GM12892 (cell line): Measurements from ENCODE around the gene ZNF814.

Source experiments
- POLR2AphosphoS5 ChIP-seq: IDR thresholded peaks from 2 replicates; pipeline ENCODE4 v1.6.1; 2011; ENCODE audit warnings: low read depth, low read length, control low read depth
- TAF1 ChIP-seq: IDR thresholded peaks from 2 replicates; pipeline ENCODE4 v1.6.1; 2011; ENCODE audit warnings: low read depth, mild to moderate bottlenecking, control low read depth, low read length, borderline replicate concordance

DNA sequence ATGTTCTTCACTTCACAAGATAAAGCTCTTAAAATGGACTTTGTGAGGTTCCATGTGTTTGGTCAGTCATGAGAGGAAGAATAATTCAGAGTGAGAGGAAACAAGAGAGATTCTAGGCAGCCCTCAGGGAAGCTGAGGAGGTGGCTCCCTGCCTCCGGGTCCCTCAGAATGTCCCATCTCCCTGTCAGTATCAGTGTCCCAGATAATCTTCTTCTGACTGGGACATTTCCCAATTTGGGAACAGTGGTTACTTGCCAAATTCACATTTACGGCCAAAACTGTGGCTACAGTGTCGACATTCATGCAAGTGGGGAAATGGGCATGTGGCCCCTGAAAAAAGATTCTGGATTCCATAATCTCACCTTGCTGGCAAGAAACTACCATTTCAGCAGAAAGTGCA is 18.6 kb upstream of the ZNF814 start:
- TF ChIP-seq POLR2AphosphoS5, result no peak
- TF ChIP-seq TAF1, result no peak
